H1 (cell line): ENCODE measurements around the gene ATPAF2. TPM values are rescaled to one million over a fixed set of nuclear protein-coding genes. Genes with fewer than 3 reads are reported as not detected.

Source experiments
- CTCF ChIA-PET: fragments of 300-600 bp; sonication (Branson Sonifier 250); formaldehyde crosslinking; loops from one replicate; lab custom pipeline; 2021; ENCODE audit not compliant: partially characterized antibody; lab: Charles Lee
- POLR2A ChIA-PET: fragments of 300-600 bp; sonication (Branson Sonifier 250); formaldehyde crosslinking; loops from one replicate; lab custom pipeline; 2021; ENCODE audit warnings: inconsistent platforms; ENCODE audit not compliant: partially characterized antibody; lab: Charles Lee
- DNase-seq, 2 experiments: peaks; one replicate each; pipeline versions ENCODE4 v3.0.0 to v3.0.0-alpha.2; 2010 to 2022; ENCODE audit warnings: low spot score in 2 of 2, low read depth in 1 of 2, mixed read lengths in 1 of 2
- FAIRE-seq: peaks from 2 replicates; lab custom pipeline; 2011; peaks lifted over from hg19 to GRCh38; lab: Jason Lieb, UNC
- H2AFZ ChIP-seq: 2 replicates; pipeline ENCODE4 v1.8.1; 2012; ENCODE audit warnings: low read length, inconsistent platforms
- H2AK5ac ChIP-seq: 2 replicates; pipeline ENCODE4 v1.6.1; 2013; ENCODE audit warnings: low read depth, low read length
- H2BK120ac ChIP-seq: replicated peaks from 2 replicates; pipeline ENCODE3; 2013; ENCODE audit warnings: low read depth, low read length, inconsistent platforms
- H2BK12ac ChIP-seq: 2 replicates; pipeline ENCODE4 v1.6.1; 2013; ENCODE audit warnings: low read depth, low read length
- H2BK15ac ChIP-seq: 2 replicates; pipeline ENCODE4 v1.6.1; 2013; ENCODE audit warnings: low read length
- H2BK20ac ChIP-seq: 2 replicates; pipeline ENCODE4 v1.6.1; 2013; ENCODE audit warnings: low read length
- H2BK5ac ChIP-seq: 2 replicates; pipeline ENCODE4 v1.6.1; 2013; ENCODE audit warnings: low read depth, low read length
- H3K14ac ChIP-seq: 2 replicates; pipeline ENCODE4 v1.6.1; 2013; ENCODE audit warnings: inconsistent platforms; ENCODE audit not compliant: insufficient read length
- H3K18ac ChIP-seq: 2 replicates; pipeline ENCODE4 v1.6.1; 2013; ENCODE audit warnings: low read length; ENCODE audit errors: extremely low read depth
- H3K23ac ChIP-seq: 2 replicates; pipeline ENCODE4 v1.6.1; 2013; ENCODE audit warnings: inconsistent platforms; ENCODE audit not compliant: insufficient read length
- H3K23me2 ChIP-seq: 2 replicates; pipeline ENCODE4 v1.6.1; 2013; ENCODE audit warnings: low read depth, low read length
- H3K27ac ChIP-seq: 2 replicates; pipeline ENCODE4 v1.6.1; 2011; ENCODE audit warnings: low read depth, low read length, inconsistent platforms
- H3K27me3 ChIP-seq, 4 experiments: replicated peaks in 1 of 4; 1 replicate in 1 of 4; 2 replicates in 3 of 4; pipeline versions ENCODE4 v1.6.1 to v1.8.1; 2011 to 2013; ENCODE audit warnings: low read length in 3 of 4, mild to moderate bottlenecking in 3 of 4, inconsistent platforms in 2 of 4, mixed read lengths in 2 of 4, moderate library complexity in 1 of 4; ENCODE audit not compliant: control insufficient read depth in 3 of 4, insufficient read depth in 3 of 4; ENCODE audit errors: extremely low read depth in 1 of 4
- H3K36me3 ChIP-seq, 4 experiments: 2 replicates each; pipeline versions ENCODE4 v1.6.1 to v1.8.1; 2011 to 2013; ENCODE audit warnings: mild to moderate bottlenecking in 4 of 4, low read length in 3 of 4, moderate library complexity in 2 of 4, control low read depth in 1 of 4, inconsistent platforms in 1 of 4; ENCODE audit not compliant: insufficient read depth in 4 of 4, control insufficient read depth in 2 of 4
- H3K4ac ChIP-seq: replicated peaks from 2 replicates; pipeline ENCODE3; 2013; ENCODE audit warnings: low read length, low read depth, mixed read lengths, inconsistent platforms; ENCODE audit not compliant: insufficient read length
- H3K4me1 ChIP-seq, 4 experiments: replicated peaks in 1 of 4; 1 replicate in 1 of 4; 2 replicates in 3 of 4; pipeline versions ENCODE4 v1.6.1 to v1.8.1; 2011 to 2013; ENCODE audit warnings: low read length in 3 of 4, inconsistent platforms in 2 of 4, mixed read lengths in 1 of 4; ENCODE audit not compliant: insufficient read depth in 4 of 4, control insufficient read depth in 3 of 4
- H3K4me2 ChIP-seq, 2 experiments: 2 replicates each; pipeline versions ENCODE4 v1.6.1 to v1.8.1; 2011 to 2013; ENCODE audit warnings: low read depth in 2 of 2, low read length in 2 of 2, control low read depth in 1 of 2, inconsistent platforms in 1 of 2, mild to moderate bottlenecking in 1 of 2; ENCODE audit not compliant: insufficient read depth in 1 of 2
- H3K4me3 ChIP-seq, 4 experiments: fragments of 200-600, 300-600 bp in 1 of 4; sonication (generic), shearing (Covaris generic), sonication (Bioruptor Twin) in 1 of 4; 2 replicates each; pipeline versions ENCODE4 v1.5.1 to v1.8.1; 2011 to 2016; ENCODE audit warnings: low read length in 4 of 4, low read depth in 3 of 4, control low read depth in 2 of 4, inconsistent platforms in 2 of 4, mild to moderate bottlenecking in 2 of 4, mixed read lengths in 1 of 4, moderate library complexity in 1 of 4; ENCODE audit not compliant: insufficient read depth in 2 of 4; ENCODE audit errors: extremely low read depth in 1 of 4
- H3K56ac ChIP-seq: replicated peaks from 2 replicates; pipeline ENCODE3; 2013; ENCODE audit warnings: low read depth, mild to moderate bottlenecking, mixed read lengths, low read length, inconsistent platforms; ENCODE audit not compliant: insufficient read length
- H3K79me1 ChIP-seq: 2 replicates; pipeline ENCODE4 v1.6.1; 2013; ENCODE audit warnings: low read depth, low read length, control low read depth
- H3K79me2 ChIP-seq, 2 experiments: 2 replicates each; pipeline versions ENCODE4 v1.6.1 to v1.8.1; 2012 to 2013; ENCODE audit warnings: low read length in 2 of 2, mild to moderate bottlenecking in 2 of 2, inconsistent platforms in 1 of 2; ENCODE audit not compliant: insufficient read depth in 2 of 2, control insufficient read depth in 1 of 2
- H3K9ac ChIP-seq, 4 experiments: replicated peaks in 1 of 4; 1 replicate in 1 of 4; 2 replicates in 3 of 4; pipeline versions ENCODE4 v1.6.1 to v1.8.1; 2011 to 2013; ENCODE audit warnings: low read depth in 3 of 4, low read length in 3 of 4, control low read depth in 2 of 4, mild to moderate bottlenecking in 2 of 4, moderate library complexity in 2 of 4, inconsistent platforms in 1 of 4; ENCODE audit errors: extremely low read depth in 1 of 4
- H3K9me3 ChIP-seq, 2 experiments: 2 replicates each; pipeline versions ENCODE4 v1.6.1 to v1.8.1; 2012 to 2013; ENCODE audit warnings: mild to moderate bottlenecking in 2 of 2, moderate library complexity in 2 of 2, control low read depth in 1 of 2, inconsistent platforms in 1 of 2, low read depth in 1 of 2, low read length in 1 of 2, mixed read lengths in 1 of 2; ENCODE audit not compliant: insufficient read depth in 2 of 2
- H4K20me1 ChIP-seq, 2 experiments: replicated peaks in 1 of 2; 2 replicates each; pipeline versions ENCODE3 to v1.8.1; 2011 to 2013; ENCODE audit warnings: inconsistent platforms in 2 of 2, low read length in 2 of 2, mild to moderate bottlenecking in 1 of 2; ENCODE audit not compliant: insufficient read depth in 2 of 2, control insufficient read depth in 1 of 2
- H4K5ac ChIP-seq: 2 replicates; pipeline ENCODE4 v1.6.1; 2013; ENCODE audit warnings: low read length, low read depth, mixed read lengths, inconsistent platforms; ENCODE audit not compliant: insufficient read length
- H4K8ac ChIP-seq: 2 replicates; pipeline ENCODE4 v1.8.0; 2013; ENCODE audit warnings: mild to moderate bottlenecking, moderate library complexity, low read length, inconsistent platforms; ENCODE audit not compliant: insufficient read depth; ENCODE audit errors: extremely low read depth
- H4K91ac ChIP-seq: replicated peaks from 2 replicates; pipeline ENCODE3; 2013; ENCODE audit warnings: low read length, mixed read lengths, inconsistent platforms; ENCODE audit not compliant: insufficient read length
- RBBP5 ChIP-seq: IDR thresholded peaks from 2 replicates; pipeline ENCODE4 v1.7.1; 2012; ENCODE audit warnings: low read depth, mild to moderate bottlenecking, inconsistent platforms, low read length, moderate library complexity, borderline replicate concordance
- WGBS, 2 experiments: shearing (Covaris generic) in 1 of 2; methylation state at CpG; one replicate each; pipeline versions ENCODE4 v1.1.6 to v1.1.7; 2013 to 2015; ENCODE audit warnings: low lambda C conversion rate in 2 of 2, mixed read lengths in 2 of 2, inconsistent platforms in 1 of 2, low coverage in 1 of 2, missing lambda C conversion rate in 1 of 2; ENCODE audit not compliant: insufficient replicate concordance in 2 of 2, insufficient coverage in 1 of 2, insufficient read length in 1 of 2; ENCODE audit errors: extremely low coverage in 1 of 2, missing lambda C conversion rate in 1 of 2; 5-methylcytosine and 5-hydroxymethylcytosine counted together
- polyA plus RNA-seq, 7 experiments: library from polyadenylated mRNA; depleted of rRNA in 3 of 7; stranded (reverse) in 5 of 7; unstranded in 2 of 7; fragments of >200 nt in 5 of 7; fragments of 200-250 nt in 2 of 7; gene quantifications; 1 replicate in 5 of 7; 2 replicates in 1 of 7; 4 replicates in 1 of 7; pipeline versions ENCODE4 v1.2.1 to v1.2.3, GENCODE V29; 2011 to 2013; ENCODE audit warnings: missing spikeins in 2 of 7, mixed read lengths in 2 of 7
- total RNA-seq: library from RNA; stranded (reverse); fragmentation: NEBNext Ultra II Directional; extraction: Animal tissue kit (Norgen Biotek cat#: 25700); gene quantifications from 2 replicates; pipeline ENCODE4 v1.2.1, GENCODE V29; 2021

ATPAF2 gene
- total and polyA plus RNA-seq, 2 of the 8 experiments (the other 6 are each of a cell fraction or from before 2014, with no cell fraction given): 19.6 to 22.9 TPM

DNA sequence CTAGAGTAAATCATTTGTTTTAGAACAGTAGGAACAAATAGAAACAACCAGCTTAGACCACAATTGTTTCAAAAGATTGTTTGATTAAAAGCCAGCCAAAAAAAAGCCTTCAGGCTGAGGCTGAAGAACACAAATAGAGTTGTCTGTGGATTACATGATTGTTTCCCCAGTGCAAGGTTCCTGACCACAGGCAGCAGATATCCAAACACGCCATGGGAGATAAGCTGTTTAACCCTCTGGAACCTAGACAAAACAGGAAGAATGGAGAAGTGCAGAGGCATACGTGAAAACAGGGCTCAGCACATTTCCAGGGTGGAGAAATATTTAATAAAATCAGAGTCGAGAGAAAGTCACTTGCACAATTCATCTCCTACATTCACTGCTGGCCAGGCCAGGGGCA is 21.0 kb downstream of the ATPAF2 start:
- POLR2A ChIA-PET: interaction anchor here (3.6 kb wide), 1 partner anchor 10 kb away, joined by 16 read pairs; no protein-coding TSS in a partner anchor
- H3K79me2 ChIP-seq: no peaks in the 10 kb centered on the region
- CTCF ChIA-PET: interaction anchor here (0.6 to 3.9 kb wide), 5 partner anchors 10 to 270 kb away, joined by 3 to 13 read pairs (median 4); no protein-coding TSS in a partner anchor
- TF ChIP-seq RBBP5: no peak

More for the DNA sequence above, 21.0 kb downstream of the ATPAF2 start:
- H3K23me2 ChIP-seq: no peaks in the 10 kb centered on the region
- H4K8ac ChIP-seq: no peak overlapping the region
- H3K4me3 ChIP-seq: no peak overlapping the region
- H2BK5ac ChIP-seq: no peak overlapping the region
- no peak overlapping the region for H3K14ac ChIP-seq
- H3K56ac ChIP-seq: no peak overlapping the region
- no peak overlapping the region for H3K4ac ChIP-seq
- no peak overlapping the region for H4K5ac ChIP-seq
- H3K27ac ChIP-seq: no peak overlapping the region
- 66% methylated on average over 3 of the region's 3 CpGs; no CpG with 5 or more reads in 1 of the 2 experiments for WGBS, 2 experiments
- no peak overlapping the region for H3K18ac ChIP-seq
- H3K9me3 ChIP-seq: no peaks in the 10 kb centered on the region
- FAIRE-seq: no peak
- no peak overlapping the region for H3K4me2 ChIP-seq
- H2BK12ac ChIP-seq: no peak overlapping the region
- no peak overlapping the region for H2BK15ac ChIP-seq
- H2AK5ac ChIP-seq: no peak overlapping the region
- no peak overlapping the region for H2BK20ac ChIP-seq
- no peak overlapping the region for H3K9ac ChIP-seq
- peaks cover 0 to 2% of the 10 kb centered on the region in 2 experiments for H4K20me1 ChIP-seq
- 0 out of 2 replicates have a peak, but pooled peaks cover 2% of the 10 kb centered on the region for H3K79me1 ChIP-seq
- no peaks in the 10 kb centered on the region for H3K4me1 ChIP-seq
- no peak overlapping the region for H2AFZ ChIP-seq
- no peak overlapping the region for H4K91ac ChIP-seq
- no peaks in the 10 kb centered on the region for H3K27me3 ChIP-seq
- no peak for DNase-seq
- no peak overlapping the region for H2BK120ac ChIP-seq
- H3K36me3 ChIP-seq: no peaks in the 10 kb centered on the region
- H3K23ac ChIP-seq: no peak overlapping the region
